HEK293 (cell line): Measurements from ENCODE around the gene PLD5.

Experiments
- CTCF ChIP-seq: fragments of 450-650 bp; formaldehyde crosslinking; IDR thresholded peaks from 2 replicates; pipeline ENCODE4 v1.5.1; 2016; ENCODE audit warnings: missing biosample characterization, missing genetic modification characterization
- TCF7L2 ChIP-seq: IDR thresholded peaks from 2 replicates; pipeline ENCODE4 v1.6.1; 2011; ENCODE audit warnings: low read depth, mild to moderate bottlenecking, inconsistent platforms, low read length, moderate library complexity, borderline replicate concordance
- ZNF121 ChIP-seq: fragments of 450-650 bp; formaldehyde crosslinking; IDR thresholded peaks from 2 replicates; pipeline ENCODE4 v1.5.1; 2016; ENCODE audit warnings: missing biosample characterization, missing genetic modification characterization
- ZNF274 ChIP-seq, 2 experiments: fragments of 200-500 bp in 1 of 2; fragments of 450-650 bp in 1 of 2; sonication (Bioruptor generic) in 1 of 2; formaldehyde crosslinking in 1 of 2; IDR thresholded peaks; 2 replicates each; pipeline versions ENCODE4 v1.5.1 to v1.6.1; 2014 to 2016; ENCODE audit warnings: borderline replicate concordance in 1 of 2, inconsistent platforms in 1 of 2, low read length in 1 of 2, missing biosample characterization in 1 of 2, missing genetic modification characterization in 1 of 2

- no peak for TF ChIP-seq CTCF (tag by site-specific recombination)
- TF ChIP-seq TCF7L2, result no peak
- no peak for TF ChIP-seq ZNF274 (IDR thresholded peaks at IDR 0.05; ENCODE audit: low read length)
- TF ChIP-seq ZNF274 (tag by site-specific recombination; IDR thresholded peaks at IDR 0.05; ENCODE audit: borderline replicate concordance), result no peak
- TF ChIP-seq ZNF121 (tag by site-specific recombination), result no peak
These were observed 318.6 kb downstream of the PLD5 start for GRCh38 chr1:242205622-242206489.
